Measurements from ENCODE around the gene PITPNM3. TPM values are rescaled to one million over a fixed set of nuclear protein-coding genes. Genes with fewer than 3 reads are reported as not detected.

PITPNM3 gene
- total and polyA plus RNA-seq, 2 of the 8 experiments (the other 6 are each of a cell fraction or from before 2014, with no cell fraction given), result 1.7 to 3.1 TPM

GRCh38 chr17:6423931-6424330 is 132.4 kb downstream of the PITPNM3 start:
- H2BK20ac ChIP-seq (ENCODE audit: low read length), result no peak overlapping the region
- H3K9me3 ChIP-seq (ENCODE audit: insufficient read depth in 2 of 2, low read depth in 1 of 2, low read length in 1 of 2), result no peaks in the 10 kb centered on the region
- no peak for DNase-seq (ENCODE audit: low read depth in 1 of 2, low spot score in 2 of 2)
- CTCF ChIA-PET (ENCODE audit: partially characterized antibody), result interaction anchor here (0.7 to 6.9 kb wide), 12 partner anchors 9 to 831 kb away, joined by 3 to 60 read pairs (median 4); partner anchors contain the start of gene AIPL1
- H3K36me3 ChIP-seq (ENCODE audit: control insufficient read depth in 2 of 4, insufficient read depth in 4 of 4, low read length in 3 of 4), result no peaks in the 10 kb centered on the region
- no peak overlapping the region for H2BK120ac ChIP-seq (replicated peaks; ENCODE audit: low read depth, low read length)
- 85% methylated on average over 14 of the region's 14 CpGs; no CpG with 5 or more reads in 1 of the 2 experiments for WGBS, 2 experiments (ENCODE audit: extremely low coverage in 1 of 2, insufficient coverage in 1 of 2, insufficient read length in 1 of 2, insufficient replicate concordance in 2 of 2, low coverage in 1 of 2, low lambda C conversion rate in 2 of 2, missing lambda C conversion rate in 1 of 2)
- H3K79me2 ChIP-seq (ENCODE audit: control insufficient read depth in 1 of 2, insufficient read depth in 2 of 2, low read length in 2 of 2), result no peaks in the 10 kb centered on the region
- no peak overlapping the region for H3K9ac ChIP-seq (replicated peaks in 1 of 4; ENCODE audit: extremely low read depth in 1 of 4, low read depth in 3 of 4, low read length in 3 of 4)
- no peak overlapping the region; the same call in 1 of the 2 replicates for H4K8ac ChIP-seq (ENCODE audit: extremely low read depth, insufficient read depth, low read length)
- no peak overlapping the region for H3K23ac ChIP-seq (ENCODE audit: insufficient read length)
- no peak overlapping the region for H2BK5ac ChIP-seq (ENCODE audit: low read depth, low read length)
- no peaks in the 10 kb centered on the region for H4K20me1 ChIP-seq (replicated peaks in 1 of 2; ENCODE audit: control insufficient read depth in 1 of 2, insufficient read depth in 2 of 2, low read length in 2 of 2)
- H3K4ac ChIP-seq (replicated peaks; ENCODE audit: insufficient read length, low read depth, low read length), result no peak overlapping the region
- no peak overlapping the region for H2BK15ac ChIP-seq (ENCODE audit: low read length)
- no peaks in the 10 kb centered on the region for H3K79me1 ChIP-seq (ENCODE audit: low read depth, low read length)
- FAIRE-seq, result no peak
- no peak overlapping the region for H3K4me2 ChIP-seq (ENCODE audit: insufficient read depth in 1 of 2, low read depth in 2 of 2, low read length in 2 of 2)
- H3K27me3 ChIP-seq (replicated peaks in 1 of 4; ENCODE audit: control insufficient read depth in 3 of 4, extremely low read depth in 1 of 4, insufficient read depth in 3 of 4, low read length in 3 of 4), result no peaks in the 10 kb centered on the region
- no peak overlapping the region for H2AFZ ChIP-seq (ENCODE audit: low read length)
- H4K91ac ChIP-seq (replicated peaks; ENCODE audit: insufficient read length, low read length), result no peak overlapping the region
- H2BK12ac ChIP-seq (ENCODE audit: low read depth, low read length), result no peak overlapping the region
- no peaks in the 10 kb centered on the region for H3K23me2 ChIP-seq (ENCODE audit: low read depth, low read length)
- no peak overlapping the region for H2AK5ac ChIP-seq (ENCODE audit: low read depth, low read length)
- no peak overlapping the region for H3K4me3 ChIP-seq (ENCODE audit: extremely low read depth in 1 of 4, insufficient read depth in 2 of 4, low read depth in 3 of 4, low read length in 4 of 4)
- POLR2A ChIA-PET (ENCODE audit: partially characterized antibody), result no interaction called here
- no peak overlapping the region for H3K56ac ChIP-seq (replicated peaks; ENCODE audit: insufficient read length, low read depth, low read length)
- H4K5ac ChIP-seq (ENCODE audit: insufficient read length, low read depth, low read length), result no peak overlapping the region
- H3K27ac ChIP-seq (ENCODE audit: low read depth, low read length), result no peak overlapping the region
- H3K4me1 ChIP-seq (replicated peaks in 1 of 4; ENCODE audit: control insufficient read depth in 3 of 4, insufficient read depth in 4 of 4, low read length in 3 of 4), result peaks cover 0 to 7% (median 5%) of the 10 kb centered on the region in 4 experiments; a peak in 4 of 7 replicates
- H3K18ac ChIP-seq (ENCODE audit: extremely low read depth, low read length), result no peak overlapping the region
- no peak overlapping the region for H3K14ac ChIP-seq (ENCODE audit: insufficient read length)
- TF ChIP-seq MAFK (IDR thresholded peaks at IDR 0.05; ENCODE audit: low read depth, low read length), result no peak
- TF ChIP-seq CHD1 (IDR thresholded peaks at IDR 0.05; ENCODE audit: low read depth, low read length), result no peak
- TF ChIP-seq BCL11A (IDR thresholded peaks at IDR 0.05; ENCODE audit: low read depth in 2 of 2, low read length in 2 of 2), result no peak
- no peak for TF ChIP-seq SP4 (IDR thresholded peaks at IDR 0.05; ENCODE audit: low read length)
